Measurements from ENCODE around the gene CBFA2T2.
"Not testable (repeated sequence)": the region's sequence is repeated elsewhere in the genome, so short reads cannot be mapped to it uniquely, and the experiment has no call there.

Gene CBFA2T2

GRCh38 chr20:33531885-33532284 is 42.0 kb downstream of the CBFA2T2 start:
- no peak for TF ChIP-seq CTCF (IDR thresholded peaks at IDR 0.05; ENCODE audit: insufficient read depth, missing control alignments)
- DNase-seq (ENCODE audit: insufficient read length, low spot score) (no peak), FAIRE-seq (no peak)

GRCh38 chr20:33532753-33533459 is 43.0 kb downstream of the CBFA2T2 start:
- DNase-seq (ENCODE audit: insufficient read length, low spot score): no peak
- no peak for TF ChIP-seq CTCF (IDR thresholded peaks at IDR 0.05; ENCODE audit: insufficient read depth, missing control alignments)
- no peak for FAIRE-seq

- not testable (repeated sequence) for FAIRE-seq; DNase-seq (ENCODE audit: insufficient read length, low spot score)
Observed at GRCh38 chr20:33535717-33536116, 45.8 kb downstream of the CBFA2T2 start.

- TF ChIP-seq CTCF (IDR thresholded peaks at IDR 0.05; ENCODE audit: insufficient read depth, missing control alignments): no peak
- FAIRE-seq: no peak
- DNase-seq (ENCODE audit: insufficient read length, low spot score): no peak
Observed at GRCh38 chr20:33537608-33538007, 47.7 kb downstream of the CBFA2T2 start.

- no peak for TF ChIP-seq CTCF (IDR thresholded peaks at IDR 0.05; ENCODE audit: insufficient read depth, missing control alignments)
- DNase-seq (ENCODE audit: insufficient read length, low spot score): no peak
- FAIRE-seq: no peak
Observed at GRCh38 chr20:33539129-33539528, 49.2 kb downstream of the CBFA2T2 start.

GRCh38 chr20:33540427-33540826 is 50.5 kb downstream of the CBFA2T2 start:
- no peak for TF ChIP-seq CTCF (IDR thresholded peaks at IDR 0.05; ENCODE audit: insufficient read depth, missing control alignments)
- FAIRE-seq (no peak), DNase-seq (ENCODE audit: insufficient read length, low spot score) (no peak)

- FAIRE-seq: no peak
- DNase-seq (ENCODE audit: insufficient read length, low spot score): no peak
- TF ChIP-seq CTCF (IDR thresholded peaks at IDR 0.05; ENCODE audit: insufficient read depth, missing control alignments): no peak
Observed at GRCh38 chr20:33541074-33541473, 51.2 kb downstream of the CBFA2T2 start.

- DNase-seq (ENCODE audit: insufficient read length, low spot score) (no peak), FAIRE-seq (no peak)
- no peak for TF ChIP-seq CTCF (IDR thresholded peaks at IDR 0.05; ENCODE audit: insufficient read depth, missing control alignments)
Observed at GRCh38 chr20:33541797-33542196, 51.9 kb downstream of the CBFA2T2 start.
